ENCODE measurements around the gene HOXB2.

DNA sequence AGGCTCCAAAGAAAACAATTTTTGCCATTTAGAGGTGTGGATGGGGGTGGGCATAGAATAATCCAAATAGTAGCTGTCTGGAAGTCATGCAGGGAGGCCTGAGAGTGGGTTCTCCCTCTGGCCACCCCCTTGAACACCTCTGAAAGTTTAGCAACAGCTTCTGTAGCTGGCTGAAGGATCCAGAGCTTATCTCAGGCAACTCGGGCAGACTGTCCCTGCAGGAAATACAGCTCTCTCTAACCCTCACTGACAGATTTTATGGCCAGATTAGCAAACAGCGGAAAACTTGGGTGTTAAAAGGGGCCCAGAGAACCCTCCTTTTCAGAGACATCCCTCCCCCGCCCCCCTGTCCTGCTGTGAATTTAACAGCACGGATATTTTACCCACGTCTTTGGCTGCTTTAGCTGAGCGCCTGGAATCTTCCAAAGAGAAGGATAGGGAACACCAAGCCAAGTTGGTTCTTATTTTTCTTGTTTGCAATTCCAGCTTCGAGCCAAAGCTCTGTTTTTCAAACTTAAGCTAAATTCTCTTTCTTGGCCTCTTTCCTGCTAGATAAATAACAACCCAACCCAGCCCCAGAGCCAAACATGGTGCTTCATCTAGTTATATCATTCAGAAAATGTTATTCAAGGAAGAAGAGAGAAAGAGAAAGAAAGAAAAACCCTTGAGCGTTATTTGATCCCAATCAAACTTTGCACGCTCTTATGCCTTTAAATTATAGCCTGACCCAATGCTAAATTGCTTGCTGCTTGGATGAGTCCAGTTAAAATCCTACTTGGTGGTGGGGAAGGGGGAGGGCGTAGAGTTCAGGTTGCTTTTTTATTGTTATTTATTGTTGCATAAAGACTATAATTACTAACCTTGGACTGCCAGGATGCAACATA is 2.3 kb upstream of the HOXB2 start:
- TF ChIP-seq, protein P1, sequence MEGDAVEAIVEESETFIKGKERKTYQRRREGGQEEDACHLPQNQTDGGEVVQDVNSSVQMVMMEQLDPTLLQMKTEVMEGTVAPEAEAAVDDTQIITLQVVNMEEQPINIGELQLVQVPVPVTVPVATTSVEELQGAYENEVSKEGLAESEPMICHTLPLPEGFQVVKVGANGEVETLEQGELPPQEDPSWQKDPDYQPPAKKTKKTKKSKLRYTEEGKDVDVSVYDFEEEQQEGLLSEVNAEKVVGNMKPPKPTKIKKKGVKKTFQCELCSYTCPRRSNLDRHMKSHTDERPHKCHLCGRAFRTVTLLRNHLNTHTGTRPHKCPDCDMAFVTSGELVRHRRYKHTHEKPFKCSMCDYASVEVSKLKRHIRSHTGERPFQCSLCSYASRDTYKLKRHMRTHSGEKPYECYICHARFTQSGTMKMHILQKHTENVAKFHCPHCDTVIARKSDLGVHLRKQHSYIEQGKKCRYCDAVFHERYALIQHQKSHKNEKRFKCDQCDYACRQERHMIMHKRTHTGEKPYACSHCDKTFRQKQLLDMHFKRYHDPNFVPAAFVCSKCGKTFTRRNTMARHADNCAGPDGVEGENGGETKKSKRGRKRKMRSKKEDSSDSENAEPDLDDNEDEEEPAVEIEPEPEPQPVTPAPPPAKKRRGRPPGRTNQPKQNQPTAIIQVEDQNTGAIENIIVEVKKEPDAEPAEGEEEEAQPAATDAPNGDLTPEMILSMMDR (IDR thresholded peaks at IDR 0.05): no peak
- TF ChIP-seq POLR2A (IDR thresholded peaks at IDR 0.05; ENCODE audit: low read depth) (no peak), POLR2AphosphoS5 (IDR thresholded peaks at IDR 0.05) (no peak), EP300 (IDR thresholded peaks at IDR 0.05) (no peak)
